ENCODE measurements around the gene OMP. TPM values are rescaled to one million over a fixed set of nuclear protein-coding genes. Genes with fewer than 3 reads are reported as not detected.
A peak's percentile ranks its signal among the peaks of the same experiment; 100 is the strongest.

The OMP gene
- total and polyA plus RNA-seq, 2 experiments from 2014 or later = not detected

- no peak overlapping the region for H2AFZ ChIP-seq
- H3K9me3 ChIP-seq (ENCODE audit: low read depth) = no peaks in the 10 kb centered on the region
- H3K9me2 ChIP-seq (replicated peaks; ENCODE audit: insufficient read depth) = no peaks in the 10 kb centered on the region
- H4K20me1 ChIP-seq (ENCODE audit: insufficient read depth, poor library complexity, severe bottlenecking) = no peaks in the 10 kb centered on the region
- H3K36me3 ChIP-seq (replicated peaks; ENCODE audit: insufficient read depth, low read depth) = no peaks in the 10 kb centered on the region
- no peaks in the 10 kb centered on the region for H3K27me3 ChIP-seq
- TF ChIP-seq EZH2 (IDR thresholded peaks at IDR 0.05; ENCODE audit: borderline replicate concordance) = no peak
- no peak for TF ChIP-seq CTCF (IDR thresholded peaks at IDR 0.05; ENCODE audit: poor library complexity)
- no peak for TF ChIP-seq EZH2phosphoT487 (IDR thresholded peaks at IDR 0.05; ENCODE audit: low read depth, severe bottlenecking, unreplicated experiment)
- peaks cover 20% of the 10 kb centered on the region for H3K4me1 ChIP-seq (ENCODE audit: insufficient read depth)
- no peak for DNase-seq (ENCODE audit: low spot score)
- whole genome bisulfite sequencing (ENCODE audit: low lambda C conversion rate, missing lambda C conversion rate) = 97% methylated on average over 21 of the region's 55 CpGs
- no peak overlapping the region for H3K4me2 ChIP-seq
- no peak overlapping the region for H3K27ac ChIP-seq
- H3K79me2 ChIP-seq = no peaks in the 10 kb centered on the region
- H3K4me3 ChIP-seq = no peak overlapping the region
Observed at GRCh38 chr11:77138106-77138649, 35.5 kb downstream of the OMP start.

GRCh38 chr11:77139201-77139600 is 36.6 kb downstream of the OMP start:
- Histone ChIP-seq H3K4me1 (ENCODE audit: insufficient read depth) (peaks cover 20% of the 10 kb centered on the region), H3K9me3 (ENCODE audit: low read depth) (no peaks in the 10 kb centered on the region), H3K27me3 (no peaks in the 10 kb centered on the region), H3K27ac (no peak overlapping the region), H3K9me2 (replicated peaks; ENCODE audit: insufficient read depth) (no peaks in the 10 kb centered on the region), H4K20me1 (ENCODE audit: insufficient read depth, poor library complexity, severe bottlenecking) (no peaks in the 10 kb centered on the region), H2AFZ (no peak overlapping the region), H3K79me2 (no peaks in the 10 kb centered on the region), H3K4me3 (no peak overlapping the region), H3K36me3 (replicated peaks; ENCODE audit: insufficient read depth, low read depth) (no peaks in the 10 kb centered on the region), H3K4me2 (no peak overlapping the region)
- TF ChIP-seq EZH2phosphoT487 (IDR thresholded peaks at IDR 0.05; ENCODE audit: low read depth, severe bottlenecking, unreplicated experiment) (no peak), CTCF (IDR thresholded peaks at IDR 0.05; ENCODE audit: poor library complexity) (no peak), EZH2 (IDR thresholded peaks at IDR 0.05; ENCODE audit: borderline replicate concordance) (no peak)
- DNase-seq (ENCODE audit: low spot score) = no peak
- WGBS (ENCODE audit: low lambda C conversion rate, missing lambda C conversion rate) = 91% methylated on average over 8 of the region's 8 CpGs

GRCh38 chr11:77140231-77140851 is 37.7 kb downstream of the OMP start:
- peak overlapping the region; percentile 78 for H3K27ac ChIP-seq
- no peak for DNase-seq (ENCODE audit: low spot score)
- peaks cover 31% of the 10 kb centered on the region for H3K4me1 ChIP-seq (ENCODE audit: insufficient read depth)
- WGBS (ENCODE audit: low lambda C conversion rate, missing lambda C conversion rate) = 65% methylated on average over 8 of the region's 8 CpGs
- H3K4me3 ChIP-seq = no peak overlapping the region
- no peak for TF ChIP-seq EZH2phosphoT487 (IDR thresholded peaks at IDR 0.05; ENCODE audit: low read depth, severe bottlenecking, unreplicated experiment)
- no peak for TF ChIP-seq CTCF (IDR thresholded peaks at IDR 0.05; ENCODE audit: poor library complexity)
- TF ChIP-seq EZH2 (IDR thresholded peaks at IDR 0.05; ENCODE audit: borderline replicate concordance) = no peak
- H3K4me2 ChIP-seq = no peak overlapping the region
- no peaks in the 10 kb centered on the region for H4K20me1 ChIP-seq (ENCODE audit: insufficient read depth, poor library complexity, severe bottlenecking)
- no peak overlapping the region for H2AFZ ChIP-seq
- H3K79me2 ChIP-seq = no peaks in the 10 kb centered on the region
- no peaks in the 10 kb centered on the region for H3K36me3 ChIP-seq (replicated peaks; ENCODE audit: insufficient read depth, low read depth)
- no peaks in the 10 kb centered on the region for H3K9me3 ChIP-seq (ENCODE audit: low read depth)
- H3K9me2 ChIP-seq (replicated peaks; ENCODE audit: insufficient read depth) = no peaks in the 10 kb centered on the region
- no peaks in the 10 kb centered on the region for H3K27me3 ChIP-seq
